LHCN-M2 (cell line): ENCODE results near the gene MTHFD1. TPM values are rescaled to one million over a fixed set of nuclear protein-coding genes. Genes with fewer than 3 reads are reported as not detected.

ENCODE experiments used
- total RNA-seq: library from RNA; depleted of rRNA; stranded (reverse); fragments of >200 nt; gene quantifications from 2 replicates; pipeline ENCODE4 v1.2.3, GENCODE V29; 2014; rRNA removed

The MTHFD1 gene
- total RNA-seq, 1 experiment from 2014 or later = 82.1 TPM

Other genes with a start within 250 kb of the MTHFD1 start
- gene ESR2, start 94.0 kb upstream of the MTHFD1 start, total RNA-seq = 0.57 and 0.83 TPM in 2 replicates
- gene AKAP5, start 77.1 kb downstream of the MTHFD1 start, total RNA-seq = 0.13 and 0.40 TPM in 2 replicates
- 4.8 and 7.0 TPM in 2 replicates for gene ZBTB25, start 115.5 kb downstream of the MTHFD1 start, total RNA-seq
- 51.2 and 54.2 TPM in 2 replicates for gene ZBTB1, start 116.4 kb downstream of the MTHFD1 start, total RNA-seq
- 16.7 TPM in 2 replicates for gene HSPA2, start 152.4 kb downstream of the MTHFD1 start, total RNA-seq
- 0.58 and 1.1 TPM in 2 replicates for gene PPP1R36, start 161.6 kb downstream of the MTHFD1 start, total RNA-seq